T-helper 1 cell treated with Interleukin-12 subunit alpha and Interleukin-12 subunit beta and Interleukin-4 antibody, amounts not matched to agents 30 ng/mL and 1 ng/mL, for 36 hours (primary cell): ENCODE measurements around the gene TP53. TPM values are rescaled to one million over a fixed set of nuclear protein-coding genes. Genes with fewer than 3 reads are reported as not detected.

Experiments used
- intact Hi-C: fragments of 100-400 bp; cut with micrococcal nuclease; formaldehyde crosslinking; loops from one replicate; pipeline ENCODE4 v1.15.1; 2024
- total RNA-seq: library from RNA; stranded (reverse); gene quantifications from 2 replicates; pipeline ENCODE4 v1.2.3, GENCODE V29; 2022

The TP53 gene
- total RNA-seq, 1 donor from 2014 or later, result 207 TPM

DNA sequence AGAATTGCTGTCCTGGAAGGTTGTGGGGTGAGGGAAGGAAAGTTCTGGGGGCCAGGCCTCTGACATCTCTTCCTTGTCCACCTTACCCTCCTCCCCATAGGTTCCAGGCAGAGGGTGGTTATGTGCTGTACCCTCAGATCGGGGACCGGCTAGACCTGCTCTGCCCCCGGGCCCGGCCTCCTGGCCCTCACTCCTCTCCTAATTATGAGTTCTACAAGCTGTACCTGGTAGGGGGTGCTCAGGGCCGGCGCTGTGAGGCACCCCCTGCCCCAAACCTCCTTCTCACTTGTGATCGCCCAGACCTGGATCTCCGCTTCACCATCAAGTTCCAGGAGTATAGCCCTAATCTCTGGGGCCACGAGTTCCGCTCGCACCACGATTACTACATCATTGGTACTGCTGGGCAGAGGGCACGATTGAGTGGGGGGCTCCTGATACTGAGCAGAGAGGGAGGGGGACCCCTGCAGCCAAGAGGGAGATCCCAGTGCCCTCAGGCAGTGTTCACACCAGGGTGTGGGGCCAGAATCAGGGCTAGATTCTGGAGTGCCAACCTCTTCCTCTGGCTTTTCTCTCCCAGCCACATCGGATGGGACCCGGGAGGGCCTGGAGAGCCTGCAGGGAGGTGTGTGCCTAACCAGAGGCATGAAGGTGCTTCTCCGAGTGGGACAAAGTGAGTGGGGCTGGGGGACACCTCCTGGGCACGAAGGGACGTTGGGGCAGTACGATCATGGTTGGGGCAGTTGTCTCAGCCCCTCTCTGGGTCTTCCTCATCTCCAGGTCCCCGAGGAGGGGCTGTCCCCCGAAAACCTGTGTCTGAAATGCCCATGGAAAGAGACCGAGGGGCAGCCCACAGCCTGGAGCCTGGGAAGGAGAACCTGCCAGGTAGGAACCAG, 20.8 kb upstream of the TP53 start:
- intact Hi-C loops, result no loop called here

DNA sequence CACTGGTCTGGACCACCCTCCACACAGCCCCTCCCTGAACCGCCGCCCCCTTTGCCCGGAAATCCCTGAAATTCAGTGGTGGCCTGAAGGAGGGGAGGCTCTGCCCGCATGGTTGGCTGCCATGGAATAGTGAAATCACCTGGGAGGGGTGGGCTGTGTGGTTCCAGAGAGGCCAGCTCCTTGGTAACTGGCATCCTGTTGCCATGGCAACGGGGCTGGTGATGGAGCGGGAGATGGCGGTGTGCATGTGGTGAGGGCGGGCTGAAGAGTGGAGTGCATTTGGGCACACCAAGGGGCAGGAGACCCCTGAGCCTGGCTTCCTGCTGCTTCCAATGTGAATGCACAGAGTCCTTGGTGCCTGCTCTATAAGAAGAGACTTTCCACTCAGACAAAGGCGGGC, 20.2 kb upstream of the TP53 start:
- intact Hi-C loops, result no loop called here

DNA sequence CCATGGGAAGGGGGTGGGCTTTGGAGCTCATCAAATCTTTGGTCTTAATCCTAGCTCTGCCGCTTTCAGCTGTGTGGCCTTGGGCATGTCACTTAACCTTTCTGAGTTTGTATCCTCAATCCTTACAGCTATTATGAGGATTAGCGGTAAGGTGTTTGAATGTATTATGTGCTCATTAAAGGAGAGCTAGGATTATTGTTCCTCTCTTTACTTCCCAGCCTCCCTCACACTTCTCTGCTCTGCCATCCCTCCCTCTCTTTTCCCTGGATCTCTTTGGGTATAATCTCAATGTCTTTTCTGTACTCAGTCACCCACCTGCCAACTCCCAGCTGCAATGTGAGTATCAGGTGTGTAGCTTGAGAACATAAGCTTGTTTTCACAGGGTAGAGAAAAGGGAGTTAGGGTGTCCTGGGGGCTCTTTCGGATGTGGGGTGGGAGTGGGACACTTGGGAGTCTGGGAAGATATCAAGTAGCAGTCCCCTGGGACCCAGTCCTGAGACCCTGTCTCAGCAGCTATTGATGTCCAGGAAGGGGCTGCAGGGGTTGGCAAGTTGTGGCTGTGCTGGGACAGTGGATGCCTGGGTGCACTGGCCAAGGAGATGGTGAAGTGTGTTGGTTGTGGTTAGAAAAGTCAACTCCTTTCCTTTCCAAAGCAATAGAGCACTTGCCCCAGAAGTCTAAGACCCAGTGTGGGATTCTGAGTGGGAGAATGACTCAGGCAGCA, 19.5 kb upstream of the TP53 start:
- intact Hi-C loops, result no loop called here

DNA sequence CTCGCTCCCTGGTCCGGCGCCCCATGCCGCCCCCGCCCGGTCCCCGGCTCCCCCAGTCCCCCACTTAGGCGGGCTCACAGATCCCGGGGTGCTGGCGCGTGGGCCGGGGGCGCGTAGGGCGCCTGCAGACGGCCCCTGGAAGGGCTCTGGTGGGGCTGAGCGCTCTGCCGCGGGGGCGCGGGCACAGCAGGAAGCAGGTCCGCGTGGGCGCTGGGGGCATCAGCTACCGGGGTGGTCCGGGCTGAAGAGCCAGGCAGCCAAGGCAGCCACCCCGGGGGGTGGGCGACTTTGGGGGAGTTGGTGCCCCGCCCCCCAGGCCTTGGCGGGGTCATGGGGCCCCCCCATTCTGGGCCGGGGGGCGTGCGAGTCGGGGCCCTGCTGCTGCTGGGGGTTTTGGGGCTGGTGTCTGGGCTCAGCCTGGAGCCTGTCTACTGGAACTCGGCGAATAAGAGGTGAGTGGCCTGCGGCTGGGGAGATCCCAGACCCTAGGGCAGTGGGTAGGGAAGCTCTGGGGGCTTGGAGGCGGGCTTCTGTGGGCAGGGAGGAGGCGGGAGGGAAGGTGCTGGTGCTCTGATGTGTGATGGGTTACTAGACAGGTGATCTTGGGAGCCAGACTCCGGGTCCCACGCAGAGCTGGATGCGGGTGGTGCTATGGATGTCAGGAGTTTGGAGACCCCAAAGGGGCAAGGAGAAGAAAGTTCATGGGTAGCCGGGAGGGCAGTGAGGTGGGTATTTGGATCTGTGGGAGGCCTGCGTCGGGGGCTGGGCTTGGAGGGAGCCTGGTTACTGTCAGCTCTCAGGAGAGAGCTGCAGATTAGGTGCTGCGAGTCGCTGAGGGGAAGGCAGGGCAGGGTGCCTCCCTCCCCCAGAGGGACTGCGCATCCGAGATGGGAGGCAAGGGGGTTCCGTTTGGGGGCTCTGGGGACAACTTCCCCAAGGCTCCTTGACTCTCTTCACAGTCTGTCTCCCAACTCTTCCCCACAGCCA, 18.3 kb upstream of the TP53 start:
- intact Hi-C loops, result no loop called here

DNA sequence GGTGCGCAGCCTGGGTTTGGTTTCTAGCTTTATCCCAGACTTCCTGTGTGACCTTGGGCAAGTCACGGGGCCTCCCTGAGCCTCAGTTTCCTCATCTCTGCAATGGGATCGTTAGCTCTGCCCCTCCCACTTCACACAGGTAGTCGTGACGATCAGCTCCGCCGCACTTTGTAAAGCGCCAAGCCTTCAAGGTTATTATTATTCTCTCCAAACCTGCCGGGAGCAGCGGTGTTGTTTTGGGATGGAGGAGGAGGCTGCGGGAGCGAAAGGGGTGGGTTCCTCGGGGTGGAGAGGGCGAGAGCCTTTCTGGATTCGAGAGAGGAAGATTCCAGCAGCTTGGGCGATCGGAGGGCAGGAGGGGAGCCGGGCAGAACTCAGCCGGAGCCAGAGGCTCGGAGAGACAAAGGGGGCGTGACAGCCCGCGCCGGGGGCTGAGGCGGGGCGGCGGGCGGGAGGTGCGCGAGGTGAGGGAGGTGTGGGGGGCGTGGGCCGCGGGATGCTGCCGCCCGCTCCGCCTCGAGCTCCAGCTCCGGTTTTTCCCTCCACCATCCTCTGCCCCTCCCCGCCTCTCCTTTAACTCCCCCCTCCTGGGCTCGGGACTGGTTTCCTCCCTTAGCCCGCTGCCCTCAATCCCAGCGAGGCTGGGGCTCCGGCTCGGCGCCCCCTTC, 17.4 kb upstream of the TP53 start, which contains the start of gene EFNB3:
EFNB3 (plus strand) TSS at position 602 of the 668 bp plus-strand sequence. CDS start 397 bp downstream, outside the sequence.
- intact Hi-C loops, result no loop called here

DNA sequence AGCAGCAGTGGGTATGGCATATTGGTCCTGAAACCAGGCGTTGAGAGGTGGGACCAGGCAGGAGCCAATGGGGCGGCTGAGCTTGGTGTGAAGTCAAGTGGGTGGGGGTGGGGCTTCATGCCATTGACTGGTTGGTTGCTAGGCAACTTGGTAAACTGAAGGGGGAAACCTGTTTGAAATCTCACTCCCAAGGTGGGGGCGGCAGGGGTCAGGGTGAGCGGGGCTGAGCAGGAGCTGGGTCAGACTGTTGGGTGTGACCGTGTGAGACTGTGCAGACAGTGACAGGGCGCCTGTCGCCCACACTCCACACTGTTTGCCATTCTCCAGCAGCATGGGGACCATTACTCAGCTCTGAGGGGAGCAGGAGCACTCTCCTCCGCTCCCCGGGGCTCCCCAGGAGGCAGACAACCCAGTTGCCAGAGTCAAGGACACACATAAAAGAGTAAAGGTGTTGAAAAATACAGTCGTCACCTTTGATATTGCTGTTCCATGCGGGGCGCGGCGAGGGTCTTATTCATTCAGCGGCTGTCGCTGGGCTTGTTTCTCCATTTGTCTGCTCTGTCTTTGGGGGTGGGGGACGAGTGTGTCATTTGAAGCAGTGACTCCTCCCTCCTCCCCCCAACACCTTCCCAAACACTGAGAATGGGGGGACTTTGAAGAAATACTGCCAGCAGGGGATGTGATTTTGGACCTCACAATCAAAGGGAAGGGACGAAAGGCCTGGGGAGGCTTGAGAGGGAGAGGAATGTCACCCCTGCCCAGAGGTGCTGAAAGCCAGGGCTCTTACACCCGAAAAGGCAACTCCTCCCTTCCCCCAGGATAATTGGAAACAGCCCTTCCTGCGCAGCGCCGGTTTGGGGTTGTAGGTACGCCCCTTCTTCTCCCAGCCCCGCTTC, 16.5 kb upstream of the TP53 start:
- intact Hi-C loops, result no loop called here

DNA sequence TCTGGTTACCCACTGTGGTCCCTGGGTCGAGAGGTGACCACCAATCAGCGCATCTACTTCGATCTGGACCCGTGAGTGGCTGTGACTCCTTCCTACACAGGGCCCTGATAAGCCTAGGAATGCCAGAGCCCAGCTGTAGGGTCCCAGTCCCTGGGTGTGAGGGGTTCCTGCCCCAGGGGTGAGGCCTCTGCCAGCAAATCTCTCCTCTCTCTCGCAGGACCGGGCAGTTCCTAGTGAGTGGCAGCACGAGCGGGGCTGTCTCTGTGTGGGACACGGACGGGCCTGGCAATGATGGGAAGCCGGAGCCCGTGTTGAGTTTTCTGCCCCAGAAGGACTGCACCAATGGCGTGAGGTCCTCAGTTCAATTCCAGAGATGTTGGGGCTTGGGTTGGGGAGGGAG, 15.5 kb upstream of the TP53 start:
- intact Hi-C loops, result no loop called here

DNA sequence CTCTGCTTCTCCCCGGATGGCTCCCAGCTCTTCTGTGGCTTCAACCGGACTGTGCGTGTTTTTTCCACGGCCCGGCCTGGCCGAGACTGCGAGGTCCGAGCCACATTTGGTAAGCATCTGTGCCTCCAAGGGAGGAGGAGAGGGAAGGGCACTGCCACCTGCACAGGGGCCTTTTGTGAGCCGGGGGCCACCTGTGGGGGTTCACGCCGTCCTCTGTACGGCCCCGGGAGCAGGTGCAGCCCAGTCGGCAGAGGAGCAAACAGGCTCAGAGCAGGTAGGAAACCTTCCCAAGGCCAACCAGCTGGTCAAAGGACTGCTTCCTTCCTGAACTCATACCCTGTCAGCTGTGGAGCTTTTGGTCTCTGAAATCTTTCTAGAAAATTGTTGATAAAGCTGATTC, 14.4 kb upstream of the TP53 start:
- intact Hi-C loops, result no loop called here

DNA sequence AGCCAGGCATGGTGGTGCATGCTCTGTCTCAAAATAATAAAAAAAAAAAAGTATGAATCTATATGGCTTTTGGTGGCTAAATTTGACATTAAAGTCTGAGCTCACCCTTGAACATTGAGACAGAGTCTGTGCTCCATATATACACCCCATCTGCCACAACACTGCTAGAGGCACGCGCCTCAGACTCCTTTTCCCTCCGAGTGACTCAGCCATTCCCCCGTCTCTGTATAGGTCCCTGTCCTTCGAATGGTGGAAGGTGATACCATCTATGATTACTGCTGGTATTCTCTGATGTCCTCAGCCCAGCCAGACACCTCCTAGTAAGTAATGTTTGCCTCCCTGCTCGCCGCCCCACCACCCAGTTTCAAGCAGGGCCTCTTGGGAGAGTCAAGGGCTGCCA, 13.2 kb upstream of the TP53 start:
- intact Hi-C loops, result no loop called here

DNA sequence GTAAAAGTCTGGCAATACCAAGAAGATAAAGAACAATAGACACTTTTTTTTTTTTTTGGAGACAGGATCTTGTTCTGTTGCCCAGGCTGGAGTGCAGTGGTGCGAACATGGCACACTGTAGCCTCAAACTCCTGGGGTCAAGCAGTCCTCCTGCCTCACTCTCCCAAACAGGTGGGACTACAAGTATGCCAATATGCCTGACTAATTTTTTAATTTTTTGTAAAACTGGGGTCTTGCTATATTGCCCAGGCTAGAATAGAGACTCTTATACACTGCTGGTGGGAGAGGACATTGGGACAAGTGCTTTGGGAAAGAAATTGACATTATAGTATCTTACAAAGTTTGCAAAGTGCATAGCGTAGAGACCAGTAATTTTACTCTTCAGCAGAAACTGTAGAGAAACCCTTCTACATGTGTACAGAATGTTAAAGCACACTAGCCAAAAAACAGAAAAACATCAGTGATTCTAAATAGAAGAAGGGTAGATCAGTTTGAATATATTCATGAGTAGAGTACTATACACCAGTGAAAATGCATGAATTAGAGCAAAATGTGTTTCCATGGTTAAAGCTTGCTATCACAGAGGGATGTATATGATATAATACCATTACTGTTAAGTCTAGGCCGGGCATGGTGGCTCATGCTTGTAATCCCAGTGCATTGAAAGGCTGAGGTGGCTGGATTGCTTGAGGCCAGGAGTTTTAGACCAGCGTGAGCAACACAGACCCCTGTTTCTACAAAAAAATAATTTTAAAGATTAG, 10.7 kb upstream of the TP53 start:
- intact Hi-C loops, result no loop called here

DNA sequence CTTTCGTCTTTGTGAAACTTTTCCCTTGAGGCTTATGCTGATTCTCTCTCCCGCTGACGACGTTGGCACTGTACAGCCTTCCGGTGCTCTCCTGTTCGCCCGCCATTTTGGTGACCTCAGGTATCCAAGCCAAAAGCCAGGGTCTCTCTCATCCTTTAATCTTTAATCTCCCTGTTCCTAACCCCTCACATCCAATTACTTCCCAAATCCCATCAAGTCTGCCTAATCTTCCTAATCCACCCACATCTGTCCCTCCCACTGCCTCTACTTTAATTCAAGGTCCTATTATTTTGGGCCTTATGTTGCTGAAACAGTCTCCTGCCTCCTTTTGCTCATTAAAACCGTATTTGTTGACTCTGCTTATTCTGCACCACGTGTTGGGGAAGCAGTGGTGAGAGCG, 8.3 kb upstream of the TP53 start:
- intact Hi-C loops, result no loop called here

DNA sequence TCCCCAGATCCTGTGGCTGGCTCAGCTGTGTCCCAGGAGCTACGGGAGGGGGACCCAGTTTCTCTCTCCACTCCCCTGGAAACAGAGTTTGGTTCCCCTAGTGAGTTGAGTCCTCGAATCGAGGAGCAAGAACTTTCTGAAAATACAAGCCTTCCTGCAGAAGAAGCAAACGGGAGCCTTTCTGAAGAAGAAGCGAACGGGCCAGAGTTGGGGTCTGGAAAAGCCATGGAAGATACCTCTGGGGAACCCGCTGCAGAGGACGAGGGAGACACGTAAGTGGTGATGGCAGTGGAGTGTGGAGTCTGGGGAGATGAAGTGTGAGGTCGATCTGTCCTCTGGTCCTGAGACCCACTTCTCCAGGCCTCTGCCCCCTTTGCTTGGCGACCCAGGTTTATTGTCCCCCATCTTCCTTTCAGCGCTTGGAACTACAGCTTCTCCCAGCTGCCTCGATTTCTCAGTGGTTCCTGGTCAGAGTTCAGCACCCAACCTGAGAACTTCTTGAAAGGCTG, 1.6 kb upstream of the TP53 start:
- intact Hi-C loops, result loop anchor here (1.0 kb wide), 1 partner anchor 168 kb away; the partner anchor contains the start of gene NAA38

DNA sequence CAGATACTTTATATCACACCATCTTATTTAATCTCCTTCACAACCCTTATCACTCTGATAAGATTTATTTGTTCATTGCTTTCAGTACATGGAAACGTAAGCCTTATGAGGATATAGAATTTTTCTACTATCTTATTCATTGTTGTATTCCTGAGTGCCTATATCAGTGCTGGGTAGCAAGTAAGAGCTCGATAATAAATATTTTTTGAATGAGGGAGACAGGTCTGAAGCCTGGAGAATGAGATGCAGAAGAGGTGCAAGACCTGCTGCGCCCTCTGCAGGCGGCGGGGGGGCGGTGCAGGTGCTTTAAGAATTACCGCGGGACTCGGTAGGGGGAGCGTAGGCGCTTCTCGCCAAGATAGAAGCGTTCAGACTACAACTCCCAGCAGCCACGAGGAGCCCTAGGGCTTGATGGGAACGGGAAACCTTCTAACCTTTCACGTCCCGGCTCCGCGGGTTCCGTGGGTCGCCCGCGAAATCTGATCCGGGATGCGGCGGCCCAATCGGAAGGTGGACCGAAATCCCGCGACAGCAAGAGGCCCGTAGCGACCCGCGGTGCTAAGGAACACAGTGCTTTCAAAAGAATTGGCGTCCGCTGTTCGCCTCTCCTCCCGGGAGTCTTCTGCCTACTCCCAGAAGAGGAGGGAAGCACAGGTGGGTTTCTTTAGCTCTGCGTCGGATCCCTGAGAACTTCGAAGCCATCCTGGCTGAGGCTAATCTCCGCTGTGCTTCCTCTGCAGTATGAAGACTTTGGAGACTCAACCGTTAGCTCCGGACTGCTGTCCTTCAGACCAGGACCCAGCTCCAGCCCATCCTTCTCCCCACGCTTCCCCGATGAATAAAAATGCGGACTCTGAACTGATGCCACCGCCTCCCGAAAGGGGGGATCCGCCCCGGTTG, 868 bp upstream of the TP53 start, which contains the start of gene WRAP53:
WRAP53 (plus strand) TSS at position 570 of the 900 bp plus-strand sequence; CDS start at position 742, 172 bp downstream.
- intact Hi-C loops, result loop anchor here (1.0 to 2.0 kb wide), 8 partner anchors 47 to 436 kb away; partner anchors contain the start of genes EIF5A, ELP5, NAA38 and SENP3

DNA sequence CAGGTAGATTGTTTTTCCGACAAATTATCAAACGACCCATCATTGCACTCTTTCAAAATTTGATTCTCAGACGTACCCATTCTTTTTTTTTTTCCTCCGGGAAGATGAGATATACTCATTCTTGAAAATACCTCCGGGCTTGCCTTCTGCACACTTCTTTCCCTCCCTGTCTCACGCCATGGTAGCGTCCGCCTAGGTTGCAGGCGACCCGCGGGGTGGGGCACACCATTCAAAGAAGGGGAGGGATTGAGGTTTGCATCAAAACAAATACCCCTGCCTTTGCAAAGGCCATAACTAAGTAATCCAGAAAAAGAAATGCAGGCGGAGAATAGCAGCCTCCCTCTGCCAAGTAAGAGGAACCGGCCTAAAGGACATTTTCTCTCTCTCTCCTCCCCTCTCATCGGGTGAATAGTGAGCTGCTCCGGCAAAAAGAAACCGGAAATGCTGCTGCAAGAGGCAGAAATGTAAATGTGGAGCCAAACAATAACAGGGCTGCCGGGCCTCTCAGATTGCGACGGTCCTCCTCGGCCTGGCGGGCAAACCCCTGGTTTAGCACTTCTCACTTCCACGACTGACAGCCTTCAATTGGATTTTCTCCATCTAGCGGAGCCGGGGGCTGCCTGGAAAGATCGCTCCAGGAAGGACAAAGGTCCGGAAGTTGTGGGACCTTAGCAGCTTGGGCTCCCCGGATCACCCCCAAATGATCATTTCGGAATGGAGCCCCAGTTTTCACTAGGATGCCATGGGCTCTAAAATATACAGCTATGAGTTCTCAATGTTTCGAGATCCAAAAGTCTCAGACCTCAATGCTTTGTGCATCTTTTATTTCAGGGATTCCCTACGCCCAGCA, 843 bp downstream of the TP53 start:
- intact Hi-C loops, result loop anchor here (1.0 to 2.0 kb wide), 11 partner anchors 36 to 434 kb away; partner anchors contain the start of genes ATP1B2, EIF5A, ELP5 and MPDU1

DNA sequence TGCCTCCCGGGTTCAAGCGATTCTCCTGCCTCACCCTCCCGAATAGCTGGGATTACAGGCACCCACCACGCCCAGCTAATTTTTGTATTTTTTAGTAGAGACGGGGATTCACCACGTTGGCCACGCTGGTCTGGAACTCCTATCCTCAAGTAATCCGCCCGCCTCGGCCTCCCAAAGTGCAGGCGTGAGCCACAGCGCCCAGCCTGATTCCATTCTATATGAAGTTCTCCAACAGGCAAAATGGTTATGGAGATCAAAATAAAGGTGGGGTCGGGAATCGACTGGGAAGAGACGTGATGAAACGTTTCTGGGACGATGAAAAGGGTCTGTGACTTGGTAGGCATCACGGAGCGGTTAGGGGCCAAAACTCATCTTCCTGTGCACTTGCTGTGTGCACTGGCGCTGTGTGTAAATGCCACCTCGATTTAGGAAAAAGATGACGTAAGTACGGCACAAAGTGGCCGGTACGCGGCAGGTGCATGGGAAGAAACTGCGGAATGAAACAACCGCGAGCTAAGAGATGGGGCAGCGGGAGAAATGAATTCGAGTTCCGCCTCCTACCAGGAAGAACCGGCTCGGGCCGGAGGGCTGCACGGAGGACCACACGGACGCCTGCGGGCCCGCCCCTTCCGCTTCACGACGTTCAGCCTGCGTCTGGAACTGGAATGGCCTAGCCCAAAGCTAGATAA, 1.6 kb downstream of the TP53 start:
- intact Hi-C loops, result loop anchor here (1.0 to 2.0 kb wide), 5 partner anchors 35 to 201 kb away; partner anchors contain the start of genes ATP1B2, MPDU1 and POLR2A
